Naive thymus-derived CD8-positive, alpha-beta T cell (primary cell): Measurements from ENCODE around the gene UGT2B17. TPM values are rescaled to one million over a fixed set of nuclear protein-coding genes. Genes with fewer than 3 reads are reported as not detected.

Experiments used
- ATAC-seq, 2 donors: fragments of 150-1000 bp; cut with Tn5 transposase in 1 of 2; sonication (Bioruptor Pico), chemical (Tn5 transposase) in 1 of 2; 1 replicate in 1 of 2; 2 replicates in 1 of 2; pipeline ENCODE4 v1.10.0; 2021; ENCODE audit warnings: mild to moderate bottlenecking in 2 of 2, moderate library complexity in 2 of 2
- POLR2A ChIA-PET: fragments of 350-600 bp; sonication (Branson Sonifier 250); formaldehyde crosslinking; loops from one replicate; lab custom pipeline; 2021; ENCODE audit warnings: antibody characterized with exemption; lab: Charles Lee
- DNase-seq, 10 donors: peaks; one replicate each; pipeline versions ENCODE4 v3.0.0 to v3.0.0-alpha.2; 2020 to 2022
- H3K27ac Mint-ChIP-seq, 10 donors: one replicate each; pipeline ENCODE4 v1.8.0; 2020 to 2022; ENCODE audit warnings: mild to moderate bottlenecking in 10 of 10, mixed read lengths in 10 of 10, moderate library complexity in 4 of 10, inconsistent platforms in 1 of 10
- H3K27me3 Mint-ChIP-seq, 5 donors: one replicate each; pipeline ENCODE4 v1.8.0; 2021 to 2022; ENCODE audit warnings: mixed read lengths in 5 of 5
- H3K36me3 Mint-ChIP-seq, 3 donors: one replicate each; pipeline ENCODE4 v1.8.0; 2020 to 2022; ENCODE audit warnings: mixed read lengths in 3 of 3, mild to moderate bottlenecking in 2 of 3, inconsistent platforms in 1 of 3
- H3K4me1 Mint-ChIP-seq, 4 donors: one replicate each; pipeline ENCODE4 v1.8.0; 2021 to 2022; ENCODE audit warnings: mixed read lengths in 4 of 4
- H3K4me3 Mint-ChIP-seq, 10 donors: one replicate each; pipeline ENCODE4 v1.8.0; 2020 to 2022; ENCODE audit warnings: mild to moderate bottlenecking in 10 of 10, mixed read lengths in 10 of 10, moderate library complexity in 6 of 10, inconsistent platforms in 1 of 10
- H3K9me3 Mint-ChIP-seq, 9 donors: one replicate each; pipeline ENCODE4 v1.8.0; 2020 to 2022; ENCODE audit warnings: mixed read lengths in 9 of 9, mild to moderate bottlenecking in 3 of 9, inconsistent platforms in 1 of 9, moderate library complexity in 1 of 9
- polyA plus RNA-seq, 3 donors: library from polyadenylated mRNA; unstranded; fragments of 300-500 nt; fragmentation: Illumina TruSeq; gene quantifications; one replicate each; pipeline ENCODE4 v1.2.3, GENCODE V29; 2021
- total RNA-seq, 8 experiments: library from RNA in 2 of 8; stranded (reverse) in 2 of 8; gene quantifications; one replicate each; pipeline ENCODE4 v1.2.3 and lab custom pipeline; 2021 to 2026

UGT2B17 gene
- total and polyA plus RNA-seq, 5 experiments from 2014 or later: not detected

GRCh38 chr4:68499021-68499420 is 77.1 kb downstream of the UGT2B17 start:
- Mint-ChIP-seq H3K36me3 (peaks cover 0 to 3% (median 1%) of the 10 kb centered on the region in 3 donors), H3K4me3 (no peak overlapping the region), H3K4me1 (peaks cover 2 to 9% (median 7%) of the 10 kb centered on the region in 4 donors), H3K9me3 (peaks cover 0 to 5% (median under 1%) of the 10 kb centered on the region in 9 donors), H3K27me3 (peaks cover 0 to under 1% (median 0%) of the 10 kb centered on the region in 5 donors), H3K27ac (no peak overlapping the region)
- DNase-seq: no peak
- POLR2A ChIA-PET: no interaction called here
- no peak for ATAC-seq

GRCh38 chr4:68498413-68499007 is 77.6 kb downstream of the UGT2B17 start:
- Mint-ChIP-seq H3K9me3 (peaks cover 0 to under 1% (median 0%) of the 10 kb centered on the region in 9 donors), H3K27ac (no peak overlapping the region), H3K4me3 (no peak overlapping the region), H3K36me3 (peaks cover 0 to 4% (median 0%) of the 10 kb centered on the region in 3 donors), H3K4me1 (peaks cover 2 to 9% (median 8%) of the 10 kb centered on the region in 4 donors), H3K27me3 (peaks cover 0 to 3% (median 0%) of the 10 kb centered on the region in 5 donors)
- DNase-seq (peak; percentile 13 to 78 (median 48)), ATAC-seq (peak; percentile 89 to 90)
- POLR2A ChIA-PET: no interaction called here

GRCh38 chr4:68494688-68495087 is 81.4 kb downstream of the UGT2B17 start:
- no peaks in the 10 kb centered on the region for H3K9me3 Mint-ChIP-seq

GRCh38 chr4:68490826-68491457 is 85.2 kb downstream of the UGT2B17 start:
- POLR2A ChIA-PET: no interaction called here
- ATAC-seq (no peak), DNase-seq (no peak)
- peaks cover 0 to 3% (median 0%) of the 10 kb centered on the region in 5 donors for H3K27me3 Mint-ChIP-seq
- H3K4me3 Mint-ChIP-seq: no peak overlapping the region
- no peaks in the 10 kb centered on the region for H3K9me3 Mint-ChIP-seq
- peaks cover 4 to 17% (median 9%) of the 10 kb centered on the region in 4 donors for H3K4me1 Mint-ChIP-seq
- no peak overlapping the region for H3K27ac Mint-ChIP-seq
- peaks cover 0 to 4% (median 2%) of the 10 kb centered on the region in 3 donors for H3K36me3 Mint-ChIP-seq

More at GRCh38 chr4:68494688-68495087, 81.4 kb downstream of the UGT2B17 start:
- Mint-ChIP-seq H3K27me3 (peaks cover 0 to 3% (median 0%) of the 10 kb centered on the region in 5 donors), H3K36me3 (peaks cover 0 to 4% (median 2%) of the 10 kb centered on the region in 3 donors), H3K27ac (no peak overlapping the region), H3K4me1 (peaks cover 2 to 9% (median 8%) of the 10 kb centered on the region in 4 donors), H3K4me3 (no peak overlapping the region)
- ATAC-seq: no peak
- POLR2A ChIA-PET: no interaction called here
- DNase-seq: no peak

GRCh38 chr4:68489338-68489737 is 86.8 kb downstream of the UGT2B17 start:
- peaks cover 0 to 4% (median 2%) of the 10 kb centered on the region in 3 donors for H3K36me3 Mint-ChIP-seq
- peak overlapping the region in 1 of 10 donors; percentile 6 for H3K27ac Mint-ChIP-seq

More at GRCh38 chr4:68489338-68489737, 86.8 kb downstream of the UGT2B17 start:
- Mint-ChIP-seq H3K4me3 (no peak overlapping the region), H3K9me3 (peaks cover 0 to 3% (median 0%) of the 10 kb centered on the region in 9 donors), H3K4me1 (peaks cover 3 to 16% (median 6%) of the 10 kb centered on the region in 4 donors), H3K27me3 (peaks cover 0 to 3% (median 0%) of the 10 kb centered on the region in 5 donors)
- POLR2A ChIA-PET: no interaction called here
- ATAC-seq (no peak), DNase-seq (peak in 1 of 10 donors; percentile 61)

Other genes starting within 250 kb of the UGT2B17 start
- 100 to 1,000 TPM; 251 to 261 TPM for gene YTHDC1, start 226.2 kb downstream of the UGT2B17 start, total RNA-seq
- gene YTHDC1, start 226.2 kb downstream of the UGT2B17 start, polyA plus RNA-seq: 10 to 100 TPM; 22.4 to 39.3 (median 29.9) TPM
- not detected for gene TMPRSS11E, start 128.9 kb downstream of the UGT2B17 start, total RNA-seq
- under 1 TPM in 1 of 3 donors, not detected in 2; 0.40 TPM for gene TMPRSS11E, start 128.9 kb downstream of the UGT2B17 start, polyA plus RNA-seq
- not detected for gene UGT2B15, start 94.3 kb upstream of the UGT2B17 start, total RNA-seq
- not detected for gene UGT2B15, start 94.3 kb upstream of the UGT2B17 start, polyA plus RNA-seq
- not detected for gene UGT2B10, start 239.7 kb upstream of the UGT2B17 start, total RNA-seq
- gene UGT2B10, start 239.7 kb upstream of the UGT2B17 start, polyA plus RNA-seq: not detected